GM19468 (cell line): ENCODE data around the gene RERE.

Source experiments
- ATAC-seq: cut with Tn5 transposase; IDR thresholded peaks from one replicate; pipeline ENCODE4 v1.9.1; 2021; ENCODE audit warnings: mild to moderate bottlenecking, moderate library complexity, moderate number of reproducible peaks; ENCODE audit not compliant: unreplicated experiment; ENCODE audit errors: extremely low read depth

RERE gene

DNA sequence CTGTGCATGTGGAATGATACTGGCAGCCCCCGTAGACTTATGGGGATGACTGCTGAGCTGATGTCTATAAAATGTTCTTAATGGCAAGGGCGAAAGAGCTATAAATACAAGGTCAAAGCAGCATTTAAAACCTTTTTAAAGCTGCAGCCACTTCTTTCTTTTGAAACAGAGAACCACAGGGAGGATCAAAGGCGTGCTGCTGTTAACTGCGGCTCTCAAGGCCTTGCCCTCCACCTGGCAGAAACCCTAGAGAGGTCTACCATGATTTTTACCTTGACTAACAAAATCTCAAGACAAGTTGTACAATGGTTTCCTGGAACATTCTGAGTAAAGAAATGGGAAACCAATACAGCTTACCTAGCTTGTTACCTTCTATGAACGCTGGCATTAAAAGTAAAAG, 409.8 kb downstream of the RERE start:
- ATAC-seq, result no peak

DNA sequence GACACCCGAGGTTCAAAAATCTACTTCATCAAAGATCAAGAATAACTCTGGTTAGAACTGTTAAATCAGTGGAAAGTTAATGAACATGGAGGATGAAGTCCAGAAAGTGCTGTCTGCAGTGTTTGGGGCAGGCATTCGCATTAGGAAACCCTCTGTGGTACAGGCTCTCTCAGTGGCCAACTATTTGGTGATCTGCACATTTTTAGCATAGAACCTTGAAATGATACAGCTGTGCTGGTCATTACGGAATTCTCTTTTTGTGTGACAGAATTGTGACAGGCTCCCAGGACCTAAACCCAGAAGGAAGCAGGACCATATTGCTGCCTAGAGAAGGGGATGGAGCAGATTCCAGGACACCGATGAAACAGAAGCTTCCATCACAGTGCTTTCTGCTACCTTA, 410.5 kb downstream of the RERE start:
- no peak for ATAC-seq

DNA sequence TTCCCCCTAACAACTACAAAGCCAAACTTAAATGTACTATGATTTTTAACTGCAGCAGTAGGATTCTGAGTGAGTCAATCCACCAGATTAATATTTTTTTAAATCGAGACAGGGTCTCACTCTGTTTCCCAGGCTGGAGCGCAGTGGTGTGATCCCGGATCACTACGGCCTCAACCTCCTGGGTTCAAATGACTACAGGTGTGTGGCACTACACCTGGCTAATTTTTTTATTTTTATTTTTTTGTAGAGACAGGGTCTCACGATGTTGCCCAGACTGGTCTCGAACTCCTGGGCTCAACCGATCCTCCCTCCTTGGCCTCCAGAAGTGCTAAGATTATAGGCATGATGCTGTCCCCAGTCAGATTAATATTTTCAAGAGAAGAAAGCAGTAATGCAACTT, 411.4 kb downstream of the RERE start:
- no peak for ATAC-seq

DNA sequence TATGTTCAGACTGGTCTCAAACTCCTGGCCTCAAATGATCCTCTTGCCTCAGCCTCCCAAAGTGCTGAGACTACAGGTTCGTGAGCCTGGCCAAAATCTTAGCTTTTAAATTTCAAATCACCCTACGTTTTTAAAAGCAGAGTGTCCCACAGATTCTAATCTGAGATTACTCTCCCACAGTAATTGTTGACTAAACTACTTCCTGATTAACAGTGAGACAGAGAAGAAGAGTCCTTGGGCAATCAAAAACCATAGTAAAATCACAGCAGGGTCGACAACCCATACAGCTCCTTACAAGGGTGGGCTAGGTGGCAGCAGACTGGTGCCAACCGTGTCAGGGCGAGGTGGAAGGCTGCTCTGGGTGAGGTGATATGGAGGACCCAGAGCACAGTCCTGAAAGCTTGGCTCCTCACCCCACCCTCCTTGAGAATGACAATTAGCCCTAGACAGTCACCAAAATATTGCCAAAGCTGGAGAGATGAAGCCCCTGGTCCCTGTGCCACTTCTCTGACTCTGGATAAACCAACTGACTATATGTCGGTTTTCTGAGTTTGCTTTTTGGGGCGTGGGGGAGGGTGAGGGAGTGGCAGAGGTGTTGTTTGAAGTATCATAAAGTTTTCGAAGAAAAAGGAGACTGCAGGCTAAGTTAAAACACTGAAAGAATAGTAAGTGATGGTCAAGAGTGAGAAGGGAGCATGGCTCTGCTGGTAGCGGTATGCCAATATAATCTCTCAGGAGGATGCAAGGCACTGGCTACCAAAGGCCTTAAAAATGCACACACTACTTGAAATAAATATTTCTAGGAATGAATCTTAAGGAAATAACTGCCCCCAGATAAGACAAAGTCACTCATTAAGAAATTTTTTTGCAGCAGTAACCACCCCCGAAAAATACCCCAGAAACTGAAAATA, 412.7 kb downstream of the RERE start:
- ATAC-seq, result no peak

DNA sequence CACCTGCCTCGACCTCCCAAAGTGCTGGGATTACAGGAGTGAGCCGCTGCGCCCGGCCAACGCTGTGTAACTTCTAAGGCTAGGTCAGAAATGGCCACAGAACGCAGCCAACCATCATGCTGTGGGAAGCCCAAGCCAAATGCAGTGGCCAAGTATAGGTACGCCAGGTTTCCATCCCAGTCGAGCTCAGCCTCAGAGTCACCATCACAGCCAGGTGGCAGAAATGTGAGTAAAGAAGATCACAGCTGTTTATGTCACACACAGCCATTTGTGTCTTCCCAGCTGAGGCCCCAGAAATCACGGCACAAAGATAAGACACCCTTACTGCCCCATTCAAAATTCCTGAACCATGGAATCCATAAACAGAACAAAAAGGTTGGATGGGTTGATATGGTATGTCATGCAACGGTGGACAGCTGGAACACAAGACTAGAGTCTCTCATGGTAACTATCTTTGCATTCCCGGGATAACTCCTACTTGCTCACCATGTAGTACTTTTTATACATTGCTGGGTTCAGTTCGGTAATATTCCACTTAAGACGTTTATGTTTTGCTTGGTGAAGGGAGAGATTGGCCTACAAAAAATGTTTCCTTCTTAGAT, 415.2 kb downstream of the RERE start:
- no peak for ATAC-seq

DNA sequence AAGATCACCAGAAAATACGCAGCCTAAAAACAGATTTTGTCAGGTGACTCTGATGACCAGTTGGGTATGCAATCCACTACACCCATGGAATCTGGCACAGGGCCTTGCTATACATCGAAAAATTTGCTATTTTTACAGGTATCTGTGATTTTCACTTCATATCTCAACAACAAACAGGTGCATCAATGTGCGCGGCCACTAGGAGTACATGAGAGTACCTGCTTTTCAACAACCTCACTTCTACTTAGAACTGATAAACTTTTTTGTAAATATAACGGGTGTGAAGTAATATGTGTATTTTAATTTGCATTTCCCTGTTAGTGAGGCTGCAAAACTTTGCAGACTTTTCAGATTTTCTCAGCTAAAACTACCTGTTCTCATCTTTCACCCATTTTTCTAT, 418.8 kb downstream of the RERE start:
- no peak for ATAC-seq

DNA sequence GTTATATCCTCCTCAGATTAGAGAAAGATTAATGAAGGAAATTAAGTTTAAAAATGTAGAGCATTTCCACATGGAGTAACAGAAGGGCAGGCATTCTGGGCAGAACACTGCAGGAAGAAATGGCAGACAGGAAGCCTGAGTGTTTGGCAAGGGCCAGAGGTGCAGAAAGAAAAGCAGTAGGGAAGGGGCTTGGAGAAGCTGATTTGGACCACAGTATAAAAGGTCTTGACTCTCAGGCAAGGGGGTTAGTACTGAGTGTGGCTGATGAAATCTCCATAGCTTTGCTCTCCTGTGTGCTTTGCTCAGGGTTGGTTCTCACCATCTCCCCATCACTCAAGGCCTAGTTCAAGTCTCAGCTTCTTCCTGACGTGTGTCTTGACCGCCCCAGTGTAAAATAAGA, 419.4 kb downstream of the RERE start:
- ATAC-seq, result no peak

DNA sequence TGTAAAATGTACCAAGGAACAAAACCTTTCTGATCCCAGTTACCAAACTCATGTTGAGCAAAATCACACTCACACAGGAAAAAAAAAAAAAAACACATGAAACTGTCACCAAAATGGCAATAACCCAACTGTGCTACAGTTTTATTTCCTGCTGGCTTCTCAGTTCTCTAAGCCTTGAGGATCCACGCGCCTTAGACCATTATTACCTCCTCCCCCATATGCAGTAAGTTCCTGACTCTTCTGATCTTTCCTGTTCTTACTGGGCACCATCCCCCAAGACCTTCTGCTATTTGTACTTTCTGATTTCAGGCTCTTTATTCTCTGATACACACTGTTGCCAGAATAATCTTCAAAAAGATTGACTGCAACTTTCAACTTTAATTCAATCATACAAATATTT, 419.9 kb downstream of the RERE start:
- peak; percentile 36 for ATAC-seq

DNA sequence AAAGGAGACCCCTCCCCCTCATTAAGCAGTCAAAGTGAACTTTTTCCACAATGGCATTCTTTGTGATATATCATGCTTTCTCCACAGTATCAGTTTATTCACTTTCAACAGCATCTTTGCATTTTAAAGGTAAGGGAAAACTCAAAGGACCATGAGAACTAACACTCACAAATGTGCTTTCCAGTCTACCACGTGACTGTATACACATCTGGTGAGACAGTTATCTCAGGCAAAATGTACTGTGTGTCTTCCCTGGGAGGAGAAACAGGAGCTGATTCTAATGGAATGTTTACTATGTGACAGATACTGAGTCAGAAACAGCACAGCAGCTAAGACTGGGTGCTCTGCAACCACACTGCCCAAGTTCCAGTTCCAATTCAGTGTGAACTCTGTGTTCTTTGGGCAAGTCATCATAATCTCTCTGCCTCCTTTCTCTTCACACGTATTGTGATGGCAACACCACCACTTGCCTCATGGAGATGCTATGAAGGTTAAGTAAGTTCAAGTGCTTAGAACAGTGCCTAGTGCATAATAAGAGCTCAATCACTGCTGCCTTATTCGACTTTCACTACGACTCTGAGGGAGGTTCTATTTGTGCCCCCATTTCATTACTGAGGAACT, 420.5 kb downstream of the RERE start:
- no peak for ATAC-seq

DNA sequence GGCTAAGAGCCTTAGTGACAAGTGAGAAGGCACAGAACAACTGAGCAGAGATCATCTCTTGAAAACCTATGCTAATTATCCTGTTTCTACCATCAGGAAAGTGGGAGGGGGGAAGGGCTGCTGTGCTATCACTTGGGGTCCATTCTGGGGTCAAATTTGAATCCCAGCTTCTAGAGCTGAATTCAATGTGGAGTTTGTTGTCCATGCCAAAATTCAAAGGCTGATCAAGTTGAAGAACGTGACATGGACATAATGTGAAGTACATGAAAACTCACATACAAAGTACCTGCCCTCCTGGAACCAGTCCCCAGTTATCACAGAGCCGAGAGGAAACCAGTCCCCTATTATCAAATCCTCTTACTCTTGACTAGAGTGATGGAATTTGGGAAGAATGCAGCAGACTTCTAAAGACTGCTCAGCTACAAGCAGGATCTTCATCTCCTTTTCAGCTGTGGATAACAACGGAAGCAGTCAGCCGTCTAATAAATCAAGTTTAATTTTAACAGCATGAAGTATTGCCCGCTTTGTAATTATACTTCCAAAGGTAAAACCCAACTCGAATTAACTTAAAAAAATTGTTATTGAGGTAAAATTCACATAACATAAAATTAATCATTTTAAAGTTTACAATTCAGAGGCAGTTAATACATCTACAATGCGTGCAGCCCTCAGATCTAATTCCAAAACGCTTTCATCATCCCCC, 421.2 kb downstream of the RERE start:
- ATAC-seq, result no peak

DNA sequence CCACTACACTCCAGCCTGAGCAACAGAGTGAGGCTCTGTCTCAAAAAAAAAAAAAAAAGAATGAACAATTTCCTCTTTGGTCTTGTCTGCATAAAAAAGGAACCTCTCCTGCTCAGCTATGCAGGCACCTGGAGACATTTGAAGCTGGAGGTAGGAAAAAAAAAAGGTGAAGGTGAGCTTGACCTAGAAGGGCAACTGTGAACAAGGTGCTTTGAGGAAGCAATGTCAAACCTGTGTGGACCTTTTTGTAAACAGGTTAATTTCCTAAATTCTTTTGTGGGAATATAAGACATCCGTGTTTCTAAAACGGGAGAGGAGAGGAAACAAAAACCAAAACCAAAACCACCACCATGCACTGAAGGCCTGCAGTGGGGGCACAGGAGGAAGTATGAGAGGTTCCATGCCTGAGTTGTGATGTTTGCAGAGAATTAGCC, 422.0 kb downstream of the RERE start:
- ATAC-seq, result no peak

DNA sequence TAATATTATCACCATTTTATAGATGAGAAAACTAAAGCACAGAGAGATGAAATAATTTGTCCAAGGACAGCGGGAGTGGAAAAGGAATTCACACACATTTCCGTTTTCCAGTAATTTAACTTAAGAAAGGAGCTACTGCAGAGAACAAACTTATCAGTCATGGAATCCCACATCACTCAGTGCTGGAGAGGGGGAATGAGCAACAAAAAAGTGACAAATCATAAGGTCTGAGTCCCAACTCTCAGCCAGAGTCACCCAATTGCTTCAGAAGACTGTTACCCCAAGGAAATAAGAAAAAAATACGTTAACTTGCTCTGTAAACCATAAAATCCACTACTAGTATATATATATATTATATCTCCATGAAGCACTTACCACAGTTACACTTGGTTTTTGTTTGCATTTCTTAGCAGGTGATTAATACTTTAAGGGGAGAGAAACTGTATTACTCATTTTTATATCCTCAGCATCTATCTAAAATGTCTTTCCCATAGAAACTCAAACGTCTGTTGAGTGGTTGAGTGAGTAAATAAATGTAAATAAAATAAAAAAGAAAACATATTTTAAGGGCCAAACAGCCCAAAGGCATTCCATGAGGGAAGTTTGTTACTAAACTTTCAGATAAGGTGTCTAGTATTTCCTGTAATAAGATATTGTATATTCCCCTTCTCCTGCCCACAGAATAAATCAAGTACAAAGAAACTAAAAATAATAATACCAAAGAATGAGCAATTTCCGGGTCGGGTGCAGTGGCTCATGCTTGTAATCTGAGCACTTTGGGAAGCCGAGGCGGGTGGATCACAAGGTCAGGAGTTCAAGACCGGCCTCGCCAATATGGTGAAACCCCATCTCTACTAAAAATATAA, 422.8 kb downstream of the RERE start:
- ATAC-seq, result no peak

DNA sequence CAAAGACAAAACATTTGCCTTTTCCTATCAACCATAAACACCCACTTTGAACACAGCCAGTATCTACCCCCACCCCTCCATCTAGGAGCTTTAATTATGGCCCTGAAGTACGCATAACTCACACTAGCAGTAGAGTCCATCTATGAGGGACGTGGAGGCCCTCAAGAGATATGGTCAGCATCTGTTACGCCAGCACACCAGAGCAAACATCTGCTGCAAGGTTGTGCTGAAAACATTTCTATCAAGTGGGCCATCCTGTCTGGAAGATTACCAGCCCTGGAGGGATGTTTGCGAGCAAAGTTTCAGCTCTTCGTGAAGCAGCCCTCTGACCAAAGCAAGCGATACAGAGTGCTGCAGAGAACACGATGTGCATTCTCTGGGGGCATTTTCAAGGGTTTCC, 424.9 kb downstream of the RERE start:
- ATAC-seq, result no peak

DNA sequence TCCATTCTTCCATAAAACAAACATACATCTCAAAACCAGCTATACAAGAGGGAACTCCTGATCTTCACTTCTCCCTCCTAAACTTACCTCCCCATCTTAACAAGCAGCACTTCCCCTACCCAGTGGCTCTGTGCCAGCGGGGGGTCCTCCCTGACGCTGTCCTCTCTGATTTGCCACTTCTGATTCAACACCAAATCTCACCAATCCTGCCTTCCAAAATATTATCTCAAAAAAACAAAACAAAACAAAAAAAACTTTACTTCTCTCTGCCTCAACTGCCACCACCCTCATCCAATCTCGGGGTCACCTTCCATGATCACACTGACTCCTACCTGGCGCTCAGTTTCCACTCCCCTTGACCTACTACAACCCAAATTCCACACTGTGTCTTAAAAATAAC, 426.7 kb downstream of the RERE start:
- ATAC-seq, result no peak

DNA sequence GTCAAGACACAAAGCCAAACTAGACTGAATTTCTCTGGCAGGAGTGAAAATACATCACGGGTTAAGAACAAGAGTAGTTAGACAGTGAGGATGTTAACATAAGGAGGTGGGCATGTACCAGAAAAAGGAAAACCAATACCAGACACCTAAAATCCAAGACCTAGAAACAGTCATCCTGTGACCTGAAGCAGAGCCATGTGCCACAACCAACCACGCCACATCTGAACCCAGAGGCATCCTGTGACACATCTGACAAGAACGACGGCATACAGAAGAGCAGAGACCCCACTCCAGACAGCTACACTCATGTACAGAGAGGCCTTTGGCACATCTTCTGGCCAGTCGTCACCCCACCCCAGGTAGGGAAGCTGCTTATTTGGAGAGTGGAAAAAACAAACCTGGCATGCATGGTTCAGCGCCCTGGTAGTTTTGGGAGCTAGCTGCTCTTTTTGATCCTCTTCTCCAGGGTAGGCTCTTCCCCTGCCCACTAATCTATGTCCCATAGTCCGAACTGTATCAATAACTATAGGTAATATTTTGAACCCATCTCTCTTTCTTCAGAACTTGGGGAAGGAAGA, 427.4 kb downstream of the RERE start:
- no peak for ATAC-seq

DNA sequence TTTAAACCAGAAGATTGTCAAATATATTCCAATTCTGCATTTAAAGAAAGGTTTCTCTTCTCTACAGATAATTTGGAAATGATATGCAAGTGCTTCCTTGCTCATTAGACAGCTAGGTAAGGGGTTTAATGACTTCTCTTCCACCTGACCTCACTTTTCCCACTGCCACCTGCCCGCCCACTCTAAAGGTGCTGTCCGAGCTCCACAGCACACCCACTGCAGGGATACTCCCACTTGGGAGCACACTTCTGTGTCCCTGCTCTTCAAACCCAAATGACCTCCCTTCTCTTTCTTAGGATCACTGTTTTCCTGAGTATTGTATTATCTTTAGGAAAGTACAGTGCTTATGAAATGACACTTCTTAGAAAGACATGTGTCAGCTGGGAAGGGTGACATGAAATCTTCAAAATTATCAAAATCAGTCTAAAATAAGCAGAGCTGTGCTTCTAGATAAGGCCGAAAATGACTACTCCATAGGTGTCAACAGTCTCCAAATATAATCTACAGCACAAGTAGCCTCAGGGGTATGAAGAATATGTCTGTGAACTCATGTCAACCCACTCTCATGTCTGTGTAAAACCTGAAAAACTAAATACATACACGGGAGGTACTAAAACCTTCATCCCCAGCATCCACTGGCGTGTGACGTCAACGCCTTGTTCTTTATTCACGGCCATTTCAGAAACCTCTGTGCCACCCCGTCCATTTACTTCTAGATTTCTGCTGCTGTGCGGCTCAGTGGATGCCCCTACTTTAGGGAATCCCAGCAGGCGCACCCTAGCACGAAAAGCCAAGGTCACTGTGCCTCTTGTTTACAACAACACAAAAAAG, 428.5 kb downstream of the RERE start:
- ATAC-seq, result no peak

DNA sequence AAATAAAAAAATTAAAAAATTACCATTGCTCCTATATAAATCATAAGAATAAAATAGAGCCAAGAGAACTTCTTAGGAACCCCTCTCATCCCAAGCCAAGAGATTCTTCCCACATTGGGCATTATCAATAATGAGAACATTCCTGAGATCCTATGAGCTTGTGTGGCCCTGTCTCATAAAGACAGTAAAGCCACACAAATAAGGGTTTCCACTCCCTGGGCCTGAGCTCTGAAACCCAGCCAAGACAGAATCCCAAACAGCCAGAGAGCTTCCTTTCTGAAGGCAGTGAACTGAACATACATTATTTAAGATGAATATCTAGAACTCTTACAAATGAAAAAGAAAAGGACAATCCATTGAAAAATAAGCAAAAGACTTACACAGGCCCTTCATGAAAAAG, 431.2 kb downstream of the RERE start:
- ATAC-seq, result no peak

DNA sequence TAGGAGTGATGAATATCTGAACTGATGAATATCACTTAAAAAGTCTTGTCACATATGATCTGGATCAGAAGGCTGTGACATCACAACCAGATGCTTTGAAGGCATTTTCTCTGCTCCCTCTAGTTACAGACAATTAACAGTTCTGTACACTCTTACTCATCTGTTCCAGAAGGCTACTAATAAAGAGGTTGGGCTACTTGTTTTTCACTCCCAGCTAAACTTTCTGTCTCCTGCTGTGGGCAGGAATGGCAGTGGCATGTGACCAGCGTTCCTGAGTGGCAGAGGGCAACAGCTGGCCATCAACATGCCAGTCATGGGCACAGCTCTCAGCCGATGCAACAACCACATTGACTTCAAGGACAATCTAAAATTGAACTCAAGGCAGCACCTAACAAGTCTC, 432.9 kb downstream of the RERE start:
- no peak for ATAC-seq

DNA sequence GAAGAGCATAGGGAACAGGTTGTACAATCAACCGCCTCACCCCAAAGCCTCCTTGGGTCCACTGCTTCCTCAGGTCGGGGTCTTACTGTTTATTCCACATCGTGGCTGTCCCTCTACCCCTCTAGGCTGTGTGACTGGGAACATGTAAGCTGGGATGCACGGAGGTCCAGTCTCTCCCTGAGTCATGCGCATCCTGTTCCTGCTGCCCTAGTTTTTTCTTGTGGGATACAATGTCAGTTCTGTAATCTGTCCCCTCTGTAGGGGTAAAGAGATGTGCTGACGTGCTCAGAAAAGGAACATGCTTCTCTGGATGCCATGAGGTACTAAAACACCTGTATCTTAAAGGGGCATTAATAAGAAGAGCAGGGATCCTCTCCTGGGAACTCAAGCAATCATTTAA, 433.4 kb downstream of the RERE start:
- ATAC-seq, result no peak
